ENCODE results near the gene ACTN1. TPM values are rescaled to one million over a fixed set of nuclear protein-coding genes. Genes with fewer than 3 reads are reported as not detected.
"Not testable (repeated sequence)": the region's sequence is repeated elsewhere in the genome, so short reads cannot be mapped to it uniquely, and the experiment has no call there.

Gene ACTN1
- total RNA-seq, 1 donor from 2014 or later: 136 TPM

DNA sequence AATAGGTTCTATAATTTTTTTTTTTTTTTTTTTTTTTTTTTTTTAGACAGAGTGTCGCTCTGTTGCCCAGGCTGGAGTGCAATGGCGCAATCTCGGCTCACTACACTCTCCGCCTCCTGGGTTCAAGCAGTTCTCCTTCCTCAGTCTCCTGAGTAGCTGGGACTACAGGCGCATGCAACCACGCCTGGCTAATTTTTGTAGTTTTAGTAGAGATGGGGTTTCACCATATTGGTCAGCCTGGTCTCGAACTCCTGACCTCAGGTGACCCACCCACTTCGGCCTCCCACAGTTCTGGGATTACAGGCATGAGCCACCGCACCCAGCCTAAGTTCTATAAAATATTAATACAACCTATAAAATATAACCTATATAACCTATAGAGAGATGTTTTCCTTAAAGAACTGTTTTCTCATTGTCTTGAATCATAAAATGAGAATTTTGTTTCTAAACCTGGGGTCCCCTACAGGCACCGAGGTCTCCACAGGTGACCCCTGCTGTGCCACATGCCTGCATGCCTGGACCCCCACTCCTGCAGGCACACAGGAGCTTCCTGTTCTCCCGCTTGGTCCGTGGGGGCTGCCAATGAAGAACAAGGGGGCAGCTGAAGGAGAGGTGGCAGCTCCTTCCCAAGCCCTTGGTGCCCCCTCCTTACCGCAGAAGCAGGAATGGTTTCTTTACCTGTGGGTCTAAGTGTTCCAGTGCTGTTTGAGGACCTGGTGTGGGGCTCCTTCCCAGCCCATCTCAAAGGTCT is 115.3 kb downstream of the ACTN1 start:
- no peak for ATAC-seq
- intact Hi-C loops (cut with DNase I): loop anchor here (2.0 to 5.0 kb wide), 2 partner anchors 139 to 244 kb away; no protein-coding TSS in a partner anchor

DNA sequence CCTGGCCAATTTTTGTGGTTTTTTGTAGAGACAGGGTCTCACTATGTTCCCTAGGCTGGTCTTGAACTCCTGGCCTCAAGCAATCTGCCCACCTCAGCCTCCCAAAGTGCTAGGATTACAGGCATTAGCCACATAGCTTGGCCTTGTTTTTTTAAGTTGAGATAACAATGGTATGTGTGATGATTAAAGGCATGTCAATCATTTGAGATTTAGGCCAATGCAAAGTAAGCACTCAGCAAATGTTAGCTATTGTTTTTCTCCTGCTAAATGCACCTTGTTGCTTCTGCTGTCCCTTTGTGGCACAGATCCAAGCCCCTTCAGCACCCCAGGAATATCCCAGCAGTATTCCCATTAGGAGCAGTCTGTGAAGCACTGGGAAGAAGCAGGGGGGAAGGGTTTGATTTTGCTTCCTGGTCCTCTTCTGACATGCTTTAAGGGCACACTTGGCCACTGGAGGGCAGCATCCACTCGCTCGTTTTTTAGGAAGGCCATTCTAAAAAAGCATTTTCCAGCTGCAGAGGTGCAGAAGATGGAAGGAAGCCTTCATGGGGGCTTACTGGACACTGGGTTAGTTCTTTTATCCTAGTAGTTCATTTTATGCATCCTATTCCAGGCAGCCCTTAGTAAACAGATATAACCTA is 116.0 kb downstream of the ACTN1 start:
- intact Hi-C loops (cut with DNase I): loop anchor here (2.0 to 5.0 kb wide), 2 partner anchors 140 to 244 kb away; no protein-coding TSS in a partner anchor
- DNase-seq (ENCODE audit: missing footprints) (peak; percentile 80), ATAC-seq (peak; percentile 48)

More for the DNA sequence above, 115.3 kb downstream of the ACTN1 start:
- no peak for DNase-seq (ENCODE audit: missing footprints)

DNA sequence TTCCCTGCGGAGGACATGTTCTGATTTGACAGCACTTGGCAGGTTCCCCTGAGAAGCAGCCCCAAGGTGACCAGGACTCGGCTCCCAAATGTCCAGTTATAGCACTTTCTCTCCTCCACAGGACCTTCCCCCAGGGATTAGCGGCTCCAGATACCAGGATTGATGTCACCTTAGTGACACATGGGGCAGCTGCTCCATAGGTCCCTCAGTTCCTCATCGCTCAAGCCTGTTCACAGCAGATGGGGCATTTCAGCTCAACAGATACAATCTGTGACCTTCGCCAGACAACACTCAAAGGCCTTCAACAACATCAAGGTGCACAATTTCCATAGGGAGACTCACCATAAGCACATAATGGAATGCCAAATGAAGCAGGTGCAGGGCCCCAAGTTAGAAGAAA is 118.3 kb downstream of the ACTN1 start:
- DNase-seq (ENCODE audit: missing footprints) (no peak), ATAC-seq (no peak)
- intact Hi-C loops (cut with DNase I): loop anchor here (5.0 kb wide), 1 partner anchor 247 kb away; no protein-coding TSS in a partner anchor

DNA sequence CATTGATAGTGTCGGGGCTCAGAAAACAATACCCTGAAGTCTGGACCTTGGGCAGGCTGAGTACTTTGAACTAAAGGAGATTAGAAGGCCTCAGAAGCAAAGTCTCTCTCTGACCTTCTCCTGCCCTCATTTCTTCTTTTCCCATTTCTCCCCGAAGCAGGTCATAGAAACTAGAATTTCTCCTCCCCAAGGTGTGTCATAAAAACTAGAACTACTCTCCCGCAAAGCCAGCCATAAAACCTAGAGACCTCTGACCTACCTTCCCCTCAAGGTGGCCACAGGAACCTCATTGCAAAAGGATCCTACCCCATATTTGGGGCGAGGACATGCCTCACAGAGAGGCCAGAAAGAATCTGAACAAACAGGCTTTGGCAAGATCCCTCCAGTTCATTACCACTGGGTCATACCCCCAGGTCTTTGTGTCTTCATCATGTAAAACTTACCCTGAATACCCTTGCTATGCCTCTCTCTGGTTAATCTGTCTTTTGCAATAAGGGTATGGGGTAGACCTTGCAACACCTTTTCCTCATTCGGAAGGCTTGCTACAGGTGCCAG is 121.5 kb downstream of the ACTN1 start:
- ATAC-seq (no peak), DNase-seq (ENCODE audit: missing footprints) (no peak)
- intact Hi-C loops (cut with DNase I): no loop called here

DNA sequence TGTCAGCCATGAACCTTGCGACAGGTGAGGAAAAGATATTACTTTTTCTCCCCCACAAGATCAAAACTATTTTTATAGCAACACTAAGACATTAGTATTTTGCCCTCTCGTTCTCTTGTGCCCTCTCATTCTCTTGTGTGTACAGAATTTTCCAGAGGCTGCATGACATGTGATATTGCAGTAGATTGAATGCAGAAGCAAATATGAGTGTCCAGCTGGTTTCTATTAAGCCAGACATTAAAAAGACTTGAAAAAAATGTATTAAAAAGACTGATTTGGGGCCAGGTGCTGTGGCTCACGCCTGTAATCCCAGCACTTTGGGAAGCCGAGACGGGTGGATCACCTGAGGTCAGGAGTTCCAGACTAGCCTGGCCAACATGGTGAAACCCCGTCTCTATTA is 122.5 kb downstream of the ACTN1 start:
- no peak for DNase-seq (ENCODE audit: missing footprints)
- ATAC-seq: no peak
- intact Hi-C loops (cut with DNase I): no loop called here

DNA sequence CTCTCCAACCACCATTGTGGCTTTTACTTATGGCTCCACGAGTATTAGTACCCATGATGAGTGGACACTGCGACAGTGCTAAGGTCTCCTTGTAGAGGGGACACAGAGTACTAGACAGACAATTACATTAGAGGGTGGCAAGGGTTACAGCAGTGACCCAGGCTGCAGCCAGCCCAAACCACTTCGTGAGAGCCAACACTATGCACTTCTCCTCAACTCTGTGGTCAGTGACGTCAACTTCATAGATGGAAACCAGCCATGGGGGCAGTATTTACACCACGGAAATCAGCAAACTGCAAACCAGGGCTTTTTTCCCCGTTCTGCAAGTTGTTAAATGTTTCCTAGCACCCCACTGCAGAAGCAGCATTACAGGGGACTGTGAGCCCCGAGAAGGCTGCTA is 124.7 kb downstream of the ACTN1 start:
- ATAC-seq: no peak
- intact Hi-C loops (cut with DNase I): no loop called here
- DNase-seq (ENCODE audit: missing footprints): no peak

DNA sequence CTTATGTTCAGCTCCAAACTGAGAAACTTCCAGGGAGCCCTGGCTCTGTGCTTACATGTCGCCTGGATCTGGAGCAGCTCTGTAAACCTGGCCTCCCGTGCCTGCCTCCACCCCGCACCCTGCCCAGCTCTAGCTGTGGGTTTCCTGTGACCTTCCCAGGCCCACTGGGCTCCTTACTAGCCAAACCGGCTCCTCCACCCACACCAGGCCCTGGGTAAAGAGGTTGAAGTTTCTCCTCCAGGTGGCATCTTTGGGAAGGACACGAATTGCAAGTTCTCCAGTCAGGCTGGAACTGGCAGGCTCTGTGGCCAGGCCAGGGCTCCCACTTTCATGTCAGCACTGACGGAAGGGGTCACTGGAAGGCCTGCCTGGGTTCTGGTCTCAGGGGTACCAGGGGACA is 125.4 kb downstream of the ACTN1 start:
- DNase-seq (ENCODE audit: missing footprints) (no peak), ATAC-seq (no peak)
- intact Hi-C loops (cut with DNase I): no loop called here

DNA sequence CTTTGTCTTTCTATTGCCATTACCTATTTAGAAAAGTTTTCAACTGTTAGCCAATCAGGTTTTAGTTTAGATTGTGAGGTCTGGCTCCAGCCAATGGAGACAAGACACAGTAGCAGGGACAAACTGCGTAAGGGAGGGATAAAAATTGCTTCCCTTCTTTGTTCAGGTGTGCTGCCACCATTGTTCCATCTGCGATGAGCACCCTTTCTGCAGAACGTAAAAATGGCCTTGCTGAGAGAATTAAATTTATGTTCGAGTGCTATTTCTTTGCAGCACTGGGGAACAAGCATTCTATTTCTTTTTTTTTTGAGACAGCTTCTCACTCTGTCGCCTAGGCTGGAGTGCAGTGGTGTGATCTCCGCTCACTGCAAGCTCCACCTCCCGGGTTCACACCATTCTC is 126.6 kb downstream of the ACTN1 start:
- DNase-seq (ENCODE audit: missing footprints); intact Hi-C loops (cut with DNase I); ATAC-seq: not testable (repeated sequence)

DNA sequence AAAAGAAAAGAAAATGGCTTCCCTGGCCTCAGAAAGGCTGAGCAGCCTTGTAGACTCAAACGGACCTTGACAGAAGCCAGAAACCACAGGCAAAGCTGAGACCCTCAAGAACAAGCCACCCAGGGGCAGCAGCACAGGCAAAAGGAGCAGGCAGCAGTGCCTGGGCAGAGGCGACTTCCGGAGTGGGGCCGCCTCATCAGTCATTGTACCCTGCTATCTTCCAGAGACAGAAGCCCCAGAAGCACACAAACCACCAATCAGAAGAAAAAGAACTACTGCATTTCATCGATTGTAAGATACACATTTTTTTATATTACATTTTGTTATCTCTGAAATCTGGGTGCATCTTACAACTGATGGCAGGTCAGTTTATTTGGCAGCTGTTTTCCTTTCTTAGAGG is 128.0 kb downstream of the ACTN1 start:
- DNase-seq (ENCODE audit: missing footprints) (no peak), ATAC-seq (no peak)
- intact Hi-C loops (cut with DNase I): no loop called here

DNA sequence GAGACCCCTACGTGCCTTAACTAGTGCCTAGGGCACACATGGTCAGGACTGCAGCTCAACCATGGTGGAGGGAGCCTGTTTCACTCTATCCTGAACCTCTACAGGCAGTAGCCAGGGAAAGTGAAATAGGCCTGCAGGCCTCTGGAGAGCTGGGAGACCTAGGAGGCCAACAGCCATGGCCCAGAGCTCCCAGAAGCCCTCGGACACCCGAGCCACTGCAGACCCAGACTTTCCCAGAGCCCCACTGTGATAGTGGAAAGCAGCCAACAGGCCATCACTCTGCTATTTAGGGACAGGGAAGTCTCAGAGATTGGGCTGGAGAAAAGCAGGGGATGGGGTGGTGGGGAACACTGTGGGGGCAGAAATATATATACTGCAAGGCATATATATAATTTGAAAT is 129.7 kb downstream of the ACTN1 start:
- no peak for DNase-seq (ENCODE audit: missing footprints)
- peak; percentile 60 for ATAC-seq
- intact Hi-C loops (cut with DNase I): no loop called here

DNA sequence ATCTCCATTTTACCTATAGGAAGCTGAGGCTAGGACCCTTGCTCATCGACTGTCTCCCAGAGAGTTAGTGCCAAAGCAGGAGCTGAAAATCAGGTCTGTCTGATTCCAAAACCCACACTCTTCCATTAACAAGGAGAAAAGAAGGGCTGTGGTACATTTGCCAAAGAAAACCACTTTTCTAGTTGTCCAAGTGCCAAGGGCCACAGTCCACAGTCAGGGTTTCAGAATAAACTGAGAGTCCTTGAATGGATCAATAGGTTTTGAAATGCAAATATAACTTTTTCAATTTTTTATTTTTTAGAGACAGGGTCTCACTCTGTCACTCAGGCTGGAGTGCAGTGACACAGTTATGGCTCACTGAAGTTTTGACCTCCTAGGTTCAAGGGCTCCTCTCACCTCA is 130.8 kb downstream of the ACTN1 start:
- ATAC-seq (no peak), DNase-seq (ENCODE audit: missing footprints) (no peak)
- intact Hi-C loops (cut with DNase I): no loop called here

DNA sequence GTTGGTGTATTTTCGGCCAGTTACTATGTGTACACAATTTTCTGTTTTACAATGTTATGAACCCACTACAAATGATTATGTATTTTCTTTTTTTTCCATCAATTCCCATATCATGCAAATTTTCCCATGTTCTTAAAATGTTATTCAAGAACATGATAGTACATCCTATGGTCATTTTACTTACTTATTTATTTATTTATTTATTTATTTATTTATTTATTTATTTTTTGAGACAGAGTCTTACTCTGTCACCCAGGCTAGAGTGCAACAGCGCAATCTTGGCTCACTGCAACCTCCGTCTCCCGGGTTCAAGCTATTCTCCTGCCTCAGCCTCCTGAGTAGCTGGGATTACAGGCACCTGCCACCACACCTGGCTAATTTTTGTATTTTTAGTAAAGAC is 131.5 kb downstream of the ACTN1 start:
- DNase-seq (ENCODE audit: missing footprints); intact Hi-C loops (cut with DNase I); ATAC-seq: not testable (repeated sequence)

DNA sequence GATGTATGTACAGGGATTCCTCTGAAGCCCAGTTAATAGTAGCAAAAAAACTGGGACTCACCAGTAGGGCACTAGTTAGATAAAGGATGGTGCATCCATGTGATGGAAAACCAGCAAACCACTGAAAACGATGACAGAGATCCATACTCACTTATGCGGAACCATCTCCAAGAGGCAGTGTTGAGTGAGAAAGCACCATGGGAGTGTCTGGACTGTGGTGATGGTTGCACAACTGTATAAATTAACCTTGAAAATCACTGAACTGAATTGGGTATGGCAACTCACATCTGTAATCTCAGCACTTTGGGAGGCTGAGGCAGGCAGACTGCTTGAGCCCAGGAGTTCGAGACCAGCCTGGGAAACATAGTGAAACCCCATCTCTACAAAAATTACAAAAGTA is 132.6 kb downstream of the ACTN1 start:
- no peak for DNase-seq (ENCODE audit: missing footprints)
- intact Hi-C loops (cut with DNase I): no loop called here
- no peak for ATAC-seq

DNA sequence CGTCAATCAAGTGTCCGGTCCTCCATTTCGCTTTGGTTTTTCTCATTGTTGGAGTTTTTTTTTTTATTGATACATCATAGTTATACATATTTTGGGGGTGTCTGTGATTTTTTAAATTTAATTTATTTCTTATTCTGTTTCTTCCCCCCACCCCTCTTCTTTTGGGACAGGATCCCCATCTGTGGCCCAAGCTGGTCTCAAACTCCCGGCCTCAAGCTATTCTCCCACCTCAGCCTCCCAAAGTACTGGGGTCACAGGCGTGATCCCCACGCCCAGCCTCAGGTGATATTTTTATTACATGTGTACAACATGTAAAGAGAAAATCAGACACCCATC is 134.9 kb downstream of the ACTN1 start:
- intact Hi-C loops (cut with DNase I): loop anchor here (5.0 kb wide), 1 partner anchor 962 kb away; no protein-coding TSS in a partner anchor
- DNase-seq (ENCODE audit: missing footprints): no peak
- no peak for ATAC-seq

DNA sequence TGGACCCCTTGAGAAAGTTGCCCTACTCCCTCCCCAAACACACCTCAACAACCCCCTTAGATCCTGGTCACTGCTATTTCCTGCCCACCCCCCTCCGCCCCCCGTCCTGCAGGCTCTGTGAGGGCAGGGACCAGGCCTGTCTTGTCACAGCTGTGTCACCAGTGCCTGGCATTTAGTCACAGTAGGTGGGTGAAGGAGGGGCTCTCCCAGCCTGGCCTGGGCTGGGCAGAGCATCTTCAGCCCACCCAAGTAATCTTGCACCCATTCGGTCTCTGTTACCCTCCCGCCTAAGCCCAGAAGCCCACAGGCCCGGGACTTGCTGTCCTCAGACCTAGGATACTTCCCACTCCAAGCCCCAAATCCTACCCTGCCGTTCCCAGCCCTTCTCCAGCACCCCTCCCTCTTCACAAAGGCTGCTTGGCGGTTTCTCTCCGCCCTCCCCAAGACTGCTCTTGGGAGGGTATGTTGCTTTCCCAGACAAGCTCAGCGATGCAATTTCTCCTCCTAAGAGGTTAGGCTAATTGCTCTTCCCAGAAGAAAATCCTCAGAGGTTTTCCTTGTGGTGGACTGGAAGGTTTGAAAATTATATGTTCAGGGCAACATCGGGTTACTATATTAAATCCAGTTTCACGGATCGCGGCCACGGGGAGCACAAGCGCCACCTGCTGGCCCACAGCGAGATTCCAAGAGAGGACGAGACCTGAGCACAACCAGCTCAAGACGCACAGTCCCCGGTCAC is 135.5 kb downstream of the ACTN1 start:
- ATAC-seq: peak; percentile 83
- peak; percentile 87 for DNase-seq (ENCODE audit: missing footprints)
- intact Hi-C loops (cut with DNase I): loop anchor here (5.0 kb wide), 1 partner anchor 961 kb away; no protein-coding TSS in a partner anchor

DNA sequence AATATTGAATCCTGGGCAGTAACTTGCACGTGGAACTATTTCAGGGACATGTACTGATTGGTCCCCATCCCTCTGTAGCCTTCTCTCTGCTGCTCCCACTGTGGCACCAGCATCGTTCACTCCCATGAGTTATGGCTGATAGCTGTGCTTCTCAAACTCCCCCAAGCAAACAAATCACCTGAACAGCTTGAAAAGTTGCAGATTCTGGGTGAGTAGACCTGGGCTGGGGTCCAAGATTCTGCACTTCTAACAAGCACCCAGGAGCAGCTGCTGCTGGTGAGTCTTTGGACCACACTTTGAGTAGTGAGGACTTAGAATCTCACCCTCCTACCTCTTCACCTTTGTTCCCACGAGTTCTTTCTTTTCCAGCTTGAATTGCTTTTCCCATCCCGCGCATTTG is 136.8 kb downstream of the ACTN1 start:
- intact Hi-C loops (cut with DNase I): loop anchor here (5.0 kb wide), 1 partner anchor 960 kb away; no protein-coding TSS in a partner anchor
- DNase-seq (ENCODE audit: missing footprints) (no peak), ATAC-seq (no peak)

DNA sequence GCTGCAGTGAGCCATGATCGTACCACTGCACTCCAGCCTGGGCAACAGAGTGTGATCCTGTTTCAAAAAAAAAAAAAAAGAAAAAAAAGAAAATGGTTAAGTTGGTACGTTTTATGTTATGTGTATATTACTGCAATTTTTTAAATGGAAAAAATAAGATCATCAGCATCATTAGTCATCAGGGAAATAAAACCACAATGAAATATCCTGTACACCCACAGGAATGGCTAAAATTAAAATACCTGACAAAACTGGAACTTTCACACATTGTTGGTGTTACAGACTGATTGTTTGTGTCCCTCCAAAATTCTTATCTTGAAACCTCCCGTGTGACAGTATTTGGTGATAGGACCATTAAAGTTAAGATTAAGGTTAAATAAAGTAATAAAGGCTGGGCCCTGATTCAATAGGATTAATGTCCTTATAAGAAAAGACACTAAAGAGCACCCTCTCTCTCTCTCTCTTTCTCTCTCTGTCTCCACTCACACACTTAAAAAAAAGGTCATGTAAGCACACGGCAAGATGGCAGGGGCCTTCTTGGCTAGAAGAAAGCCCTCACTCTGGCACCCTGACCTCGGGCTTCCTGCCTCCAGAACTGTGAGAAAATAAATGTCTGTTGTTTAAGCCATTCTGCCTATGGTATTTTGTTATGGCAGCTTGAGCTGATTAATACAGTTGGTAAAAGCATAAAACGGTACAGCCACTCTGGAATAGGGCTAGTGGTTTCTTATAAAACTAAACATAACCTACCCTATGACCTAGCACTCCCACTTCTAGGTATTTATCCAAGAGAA is 137.9 kb downstream of the ACTN1 start:
- intact Hi-C loops (cut with DNase I): loop anchor here (5.0 kb wide), 1 partner anchor 959 kb away; no protein-coding TSS in a partner anchor
- ATAC-seq (no peak), DNase-seq (ENCODE audit: missing footprints) (no peak)

DNA sequence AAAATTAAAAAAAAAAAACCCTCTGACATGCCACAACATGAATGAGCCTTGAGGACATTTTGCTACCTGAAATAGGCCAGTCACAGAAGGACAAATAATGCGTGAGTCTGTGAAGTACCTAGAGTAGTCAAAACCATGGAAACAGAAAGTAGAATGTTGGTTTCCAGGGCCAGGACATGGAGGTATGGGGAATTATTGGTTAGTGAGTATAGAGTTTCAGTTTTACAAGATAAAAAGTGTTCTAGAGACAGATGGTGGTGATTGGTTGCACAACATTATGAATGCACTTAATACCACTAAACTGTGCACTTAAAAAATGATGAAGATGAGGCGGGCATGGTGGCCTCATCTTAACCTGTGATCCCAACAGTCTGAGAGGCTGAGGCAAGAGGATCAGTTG is 138.6 kb downstream of the ACTN1 start:
- intact Hi-C loops (cut with DNase I): loop anchor here (5.0 kb wide), 1 partner anchor 958 kb away; no protein-coding TSS in a partner anchor
- no peak for DNase-seq (ENCODE audit: missing footprints)
- ATAC-seq: no peak

Data from Right ventricle myocardium inferior (tissue), 1 donor.